K562 (cell line): Measurements from ENCODE around the gene ANKLE1. TPM values are rescaled to one million over a fixed set of nuclear protein-coding genes. Genes with fewer than 3 reads are reported as not detected.

Experiments
- ATF2 ChIP-seq: sonication (generic); formaldehyde crosslinking; IDR thresholded peaks from 2 replicates; pipeline ENCODE4 v1.8.1; 2022; ENCODE audit warnings: missing genetic modification reagents
- CAMTA2 ChIP-seq: fragments of 250-450 bp; sonication (Bioruptor Pico); conservative IDR thresholded peaks from 2 replicates; pipeline ENCODE4 v1.5.1; 2022
- CEBPB ChIP-seq: fragments of 450-650 bp; IDR thresholded peaks from 2 replicates; pipeline ENCODE4 v1.6.1; 2016; ENCODE audit warnings: missing genetic modification characterization, missing compliant biosample characterization
- CTCFL ChIP-seq: IDR thresholded peaks from 2 replicates; pipeline ENCODE4 v1.6.1; 2011; ENCODE audit warnings: borderline replicate concordance, low read depth, mild to moderate bottlenecking, moderate library complexity, low read length; ENCODE audit not compliant: insufficient read depth, poor library complexity, severe bottlenecking
- FOS ChIP-seq: IDR thresholded peaks from 3 replicates; pipeline ENCODE4 v1.6.1; 2011; ENCODE audit not compliant: insufficient read length; ENCODE audit errors: extremely low read depth
- FOXJ3 ChIP-seq: sonication (generic); formaldehyde crosslinking; IDR thresholded peaks from 2 replicates; pipeline ENCODE4 v1.4.0; 2020; ENCODE audit warnings: mild to moderate bottlenecking, missing genetic modification reagents
- HDAC3 ChIP-seq: fragments of 450-650 bp; IDR thresholded peaks from 2 replicates; pipeline ENCODE4 v1.6.1; 2018; ENCODE audit warnings: borderline replicate concordance, mild to moderate bottlenecking, moderate library complexity; ENCODE audit not compliant: partially characterized antibody
- HEY1 ChIP-seq: fragments of 250-450 bp; sonication (Bioruptor Pico); IDR thresholded peaks from 2 replicates; pipeline ENCODE4 v1.5.0; 2020; ENCODE audit warnings: mild to moderate bottlenecking, moderate library complexity, borderline replicate concordance
- HOMEZ ChIP-seq: fragments of 250-450 bp; sonication (Bioruptor Pico); IDR thresholded peaks from 2 replicates; pipeline ENCODE4 v1.4.0; 2020; ENCODE audit warnings: mild to moderate bottlenecking, moderate library complexity
- IRF2 ChIP-seq: sonication (generic); formaldehyde crosslinking; IDR thresholded peaks from 2 replicates; pipeline ENCODE4 v1.8.1; 2022; ENCODE audit warnings: mild to moderate bottlenecking, missing genetic modification reagents
- IRF9 ChIP-seq: fragments of 450-650 bp; IDR thresholded peaks from 2 replicates; pipeline ENCODE4 v1.6.1; 2016; ENCODE audit warnings: missing biosample characterization, missing genetic modification characterization
- L3MBTL2 ChIP-seq: fragments of 450-650 bp; IDR thresholded peaks from 2 replicates; pipeline ENCODE4 v1.6.1; 2016; ENCODE audit warnings: mild to moderate bottlenecking, moderate library complexity
- MAX ChIP-seq: sonication (generic); formaldehyde crosslinking; IDR thresholded peaks from 2 replicates; pipeline ENCODE4 v1.9.0; 2022; ENCODE audit warnings: mild to moderate bottlenecking, missing genetic modification reagents
- RAD51 ChIP-seq: fragments of 450-650 bp; IDR thresholded peaks from 2 replicates; pipeline ENCODE4 v1.7.1; 2016; ENCODE audit warnings: low read depth, mild to moderate bottlenecking, borderline replicate concordance
- SETDB1 ChIP-seq: IDR thresholded peaks from one replicate; pipeline ENCODE4 v1.6.1; 2012; ENCODE audit warnings: low read length, control low read depth, inconsistent platforms
- SIX5 ChIP-seq, 2 experiments: IDR thresholded peaks; 2 replicates each; pipeline ENCODE4 v1.6.1; 2011; ENCODE audit warnings: low read length in 2 of 2, borderline replicate concordance in 1 of 2, low read depth in 1 of 2, mild to moderate bottlenecking in 1 of 2, moderate library complexity in 1 of 2; ENCODE audit not compliant: insufficient read depth in 1 of 2
- SMARCE1 ChIP-seq: fragments of 450-650 bp; IDR thresholded peaks from 2 replicates; pipeline ENCODE4 v1.7.1; 2016; ENCODE audit warnings: mild to moderate bottlenecking
- TAF9B ChIP-seq: fragments of 450-650 bp; IDR thresholded peaks from 2 replicates; pipeline ENCODE4 v1.6.1; 2018; ENCODE audit warnings: mild to moderate bottlenecking; ENCODE audit not compliant: partially characterized antibody
- TOE1 ChIP-seq, 2 experiments: fragments of 450-650 bp in 1 of 2; sonication (generic) in 1 of 2; formaldehyde crosslinking in 1 of 2; IDR thresholded peaks; 2 replicates each; pipeline versions ENCODE4 v1.7.1 to v1.8.0; 2016 to 2022; ENCODE audit warnings: borderline replicate concordance in 2 of 2, mild to moderate bottlenecking in 2 of 2, antibody characterized with exemption in 1 of 2, inconsistent platforms in 1 of 2, low read depth in 1 of 2, missing genetic modification reagents in 1 of 2, moderate library complexity in 1 of 2
- ZKSCAN1 ChIP-seq: fragments of 150-350 bp; IDR thresholded peaks from 2 replicates; pipeline ENCODE4 v1.6.1; 2016; ENCODE audit warnings: low read depth, low read length
- ZNF717 ChIP-seq: fragments of 250-450 bp; sonication (Bioruptor Pico); IDR thresholded peaks from 2 replicates; pipeline ENCODE4 v1.5.0; 2021
- polyA plus RNA-seq, 8 experiments: library from polyadenylated mRNA; depleted of rRNA in 4 of 8; stranded (reverse) in 5 of 8; unstranded in 3 of 8; fragments of >200 nt; fragmentation: Nextera tagmentation in 2 of 8; fragmentation: Illumina TruSeq in 1 of 8; extraction: Ambion mirVana in 2 of 8; extraction: Trizol in 1 of 8; gene quantifications; 2 replicates each; pipeline versions ENCODE4 v1.2.1 to v1.2.3, GENCODE V29; 2011 to 2014; ENCODE audit warnings: inconsistent platforms in 1 of 8, missing spikeins in 1 of 8
- total RNA-seq, 7 experiments: library from RNA; depleted of rRNA in 6 of 7; stranded (reverse); fragments of >200 nt in 6 of 7; fragmentation: Illumina TruSeq in 2 of 7; extraction: Trizol in 2 of 7; gene quantifications; 2 replicates each; pipeline versions ENCODE4 v1.2.1 to v1.2.3, GENCODE V29; 2011 to 2021; ENCODE audit warnings: low replicate concordance in 1 of 7

ANKLE1 gene
- total and polyA plus RNA-seq, 9 of the 15 experiments (the other 6 are each of a cell fraction or from before 2014, with no cell fraction given): 0.63 to 9.2 (median 2.9) TPM

- no peak for TF ChIP-seq HEY1 (CRISPR knock-in tag)
- no peak for TF ChIP-seq HDAC3
- TF ChIP-seq SIX5 (IDR thresholded peaks at IDR 0.05; ENCODE audit: borderline replicate concordance in 1 of 2, insufficient read depth in 1 of 2, low read depth in 1 of 2, low read length in 2 of 2): no peak
- no peak for TF ChIP-seq RAD51
- no peak for TF ChIP-seq HOMEZ (CRISPR knock-in tag)
- TF ChIP-seq SMARCE1: no peak
- TF ChIP-seq L3MBTL2: peak; percentile 79
- TF ChIP-seq TOE1 (IDR thresholded peaks at IDR 0.05; ENCODE audit: borderline replicate concordance): no peak; the same call in 1 of the 2 replicates
- TF ChIP-seq TOE1 (CRISPR knock-in tag; IDR thresholded peaks at IDR 0.05; ENCODE audit: borderline replicate concordance, low read depth): no peak
- TF ChIP-seq ATF2: no peak
- no peak for TF ChIP-seq CEBPB (tag)
- TF ChIP-seq FOS: no peak
- TF ChIP-seq CAMTA2: no peak
- no peak for TF ChIP-seq IRF2 (CRISPR knock-in tag)
- no peak for TF ChIP-seq FOXJ3 (CRISPR knock-in tag)
- no peak for TF ChIP-seq ZNF717 (CRISPR knock-in tag)
- peak; percentile 86 for TF ChIP-seq MAX (CRISPR knock-in tag)
- no peak for TF ChIP-seq SETDB1
- no peak for TF ChIP-seq ZKSCAN1
- TF ChIP-seq CTCFL: peak; percentile 69
- no peak for TF ChIP-seq TAF9B
- no peak for TF ChIP-seq IRF9 (tag)
Measured at GRCh38 chr19:17292301-17293074, 10.8 kb downstream of the ANKLE1 start (continued).
